ENCODE measurements around the gene SALL1. TPM values are rescaled to one million over a fixed set of nuclear protein-coding genes. Genes with fewer than 3 reads are reported as not detected.

The SALL1 gene
- total and polyA plus RNA-seq, 2 of the 4 experiments (the other 2 are of a cell fraction) = 0.90 to 5.2 TPM

DNA sequence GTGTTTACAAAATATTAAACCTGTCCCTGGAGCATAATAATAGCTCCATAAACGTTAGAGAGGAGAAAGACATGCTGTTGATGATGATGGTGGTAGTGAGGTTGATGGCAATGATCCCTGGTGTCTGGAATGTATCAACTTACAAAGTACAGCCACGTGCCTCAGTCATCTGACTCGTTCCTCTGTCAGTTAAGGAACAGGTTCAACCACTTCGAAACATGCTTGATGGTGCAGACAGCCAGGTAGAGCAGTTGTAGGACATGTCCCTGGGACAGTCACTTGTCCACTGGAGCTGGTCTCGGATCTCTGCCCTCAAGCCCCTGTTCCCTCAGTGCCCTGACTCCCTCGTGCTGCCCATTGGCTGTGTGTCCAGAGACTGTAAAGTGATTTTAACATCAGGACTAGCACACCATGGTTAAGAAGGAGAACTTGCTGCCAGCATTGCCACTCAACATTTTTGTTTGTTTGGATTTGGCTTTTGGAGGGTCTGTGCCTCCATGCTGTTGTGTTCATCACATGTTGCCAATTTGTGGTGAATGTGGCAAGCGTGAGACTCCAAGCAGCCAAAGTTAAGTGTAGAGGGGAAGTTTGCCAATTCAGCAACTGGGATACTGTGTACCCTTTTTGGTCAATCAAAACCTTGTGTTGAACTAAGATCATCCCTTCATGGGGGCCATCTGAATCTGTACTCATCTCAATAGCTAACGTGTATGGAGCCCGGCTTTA lies 16.3 kb upstream of the SALL1 start:
- 42% methylated on average over 3 of the region's 9 CpGs; no CpG with 5 or more reads in 1 of the 2 experiments for WGBS, 2 experiments (ENCODE audit: extremely low coverage in 2 of 2, insufficient read length in 1 of 2)
- Histone ChIP-seq H2BK15ac (ENCODE audit: low read depth, low read length) (no peak overlapping the region), H3K27ac (ENCODE audit: insufficient read depth, low read length) (no peak overlapping the region), H3K4me2 (ENCODE audit: low read depth, low read length) (no peak overlapping the region), H3K18ac (ENCODE audit: low read depth, low read length) (no peak overlapping the region), H3K79me1 (ENCODE audit: low read depth in 1 of 2, low read length in 2 of 2) (peaks cover 6 to 30% of the 10 kb centered on the region in 2 experiments; a peak in 3 of 4 replicates), H2AK5ac (ENCODE audit: low read depth, low read length) (peak overlapping the region; percentile 51; the same call in 1 of the 2 replicates), H3K9me3 (ENCODE audit: control insufficient read depth, insufficient read depth, low read length) (no peaks in the 10 kb centered on the region), H3K27me3 (ENCODE audit: control insufficient read depth, insufficient read depth, low read length) (no peaks in the 10 kb centered on the region), H3K4ac (ENCODE audit: low read depth, low read length) (no peak overlapping the region), H4K20me1 (ENCODE audit: insufficient read depth, low read length) (no peaks in the 10 kb centered on the region), H3K36me3 (ENCODE audit: control insufficient read depth, insufficient read depth, low read length) (no peaks in the 10 kb centered on the region), H3K56ac (ENCODE audit: extremely low read depth, insufficient read depth, low read length) (no peak overlapping the region), H3K14ac (replicated peaks; ENCODE audit: low read depth, low read length) (no peak overlapping the region), H3K23ac (ENCODE audit: low read depth, low read length) (no peak overlapping the region), H2AK9ac (replicated peaks; ENCODE audit: low read depth, low read length, poor library complexity) (no peak overlapping the region), H4K8ac (ENCODE audit: low read depth in 2 of 2, low read length in 2 of 2) (no peak overlapping the region), H2BK20ac (ENCODE audit: low read depth, low read length) (no peak overlapping the region), H2BK120ac (ENCODE audit: low read depth, low read length) (no peak overlapping the region), H3K9me1 (ENCODE audit: insufficient read depth, low read length) (peaks cover 19% of the 10 kb centered on the region; the same call in 1 of the 2 replicates), H3K9ac (ENCODE audit: low read depth, low read length) (no peak overlapping the region), H4K91ac (ENCODE audit: insufficient read depth, low read depth, low read length) (no peak overlapping the region), H3K4me1 (ENCODE audit: control insufficient read depth, insufficient read depth, low read length) (peaks cover 6% of the 10 kb centered on the region), H2BK5ac (ENCODE audit: low read depth, low read length, poor library complexity, severe bottlenecking) (no peak overlapping the region), H2AFZ (replicated peaks; ENCODE audit: low read length, poor library complexity) (peak overlapping the region; percentile 21), H4K5ac (ENCODE audit: low read depth, low read length) (no peak overlapping the region), H3K4me3 (ENCODE audit: insufficient read depth, low read depth, low read length) (no peak overlapping the region)
- CTCF ChIA-PET = no interaction called here
- BruUV-seq (replicated peaks) = no TSS peak
- ATAC-seq (ENCODE audit: low read depth) = no peak
- intact Hi-C loops (cut with micrococcal nuclease) = no loop called here
- in situ Hi-C loops (cut with MboI; ENCODE audit: low sequenced_read_pairs) = no loop called here
- no peak for DNase-seq
- dilution Hi-C loops (cut with HindIII; ENCODE audit: low sequenced_read_pairs, unreplicated experiment) = no loop called here
- POLR2A ChIA-PET (ENCODE audit: unreplicated experiment) = no interaction called here
- TF ChIP-seq CEBPB (IDR thresholded peaks at IDR 0.05; ENCODE audit: low read depth, low read length) = no peak
- no peak for TF ChIP-seq FOS (IDR thresholded peaks at IDR 0.05; ENCODE audit: low read depth, low read length)
- TF ChIP-seq BHLHE40 (IDR thresholded peaks at IDR 0.05; ENCODE audit: low read depth, low read length) = no peak
- TF ChIP-seq POLR2A (IDR thresholded peaks at IDR 0.05; ENCODE audit: low read depth, low read length) = no peak
- no peak for TF ChIP-seq MAZ (IDR thresholded peaks at IDR 0.05; ENCODE audit: borderline replicate concordance, low read depth, low read length)
- TF ChIP-seq NFE2L2 (IDR thresholded peaks at IDR 0.05; ENCODE audit: low read depth, low read length) = no peak
- TF ChIP-seq SMC3 (IDR thresholded peaks at IDR 0.05; ENCODE audit: low read depth, low read length) = no peak
- TF ChIP-seq CHD1 (IDR thresholded peaks at IDR 0.05; ENCODE audit: low read depth, low read length) = no peak
- TF ChIP-seq, protein P1, sequence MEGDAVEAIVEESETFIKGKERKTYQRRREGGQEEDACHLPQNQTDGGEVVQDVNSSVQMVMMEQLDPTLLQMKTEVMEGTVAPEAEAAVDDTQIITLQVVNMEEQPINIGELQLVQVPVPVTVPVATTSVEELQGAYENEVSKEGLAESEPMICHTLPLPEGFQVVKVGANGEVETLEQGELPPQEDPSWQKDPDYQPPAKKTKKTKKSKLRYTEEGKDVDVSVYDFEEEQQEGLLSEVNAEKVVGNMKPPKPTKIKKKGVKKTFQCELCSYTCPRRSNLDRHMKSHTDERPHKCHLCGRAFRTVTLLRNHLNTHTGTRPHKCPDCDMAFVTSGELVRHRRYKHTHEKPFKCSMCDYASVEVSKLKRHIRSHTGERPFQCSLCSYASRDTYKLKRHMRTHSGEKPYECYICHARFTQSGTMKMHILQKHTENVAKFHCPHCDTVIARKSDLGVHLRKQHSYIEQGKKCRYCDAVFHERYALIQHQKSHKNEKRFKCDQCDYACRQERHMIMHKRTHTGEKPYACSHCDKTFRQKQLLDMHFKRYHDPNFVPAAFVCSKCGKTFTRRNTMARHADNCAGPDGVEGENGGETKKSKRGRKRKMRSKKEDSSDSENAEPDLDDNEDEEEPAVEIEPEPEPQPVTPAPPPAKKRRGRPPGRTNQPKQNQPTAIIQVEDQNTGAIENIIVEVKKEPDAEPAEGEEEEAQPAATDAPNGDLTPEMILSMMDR (conservative IDR thresholded peaks at IDR 0.05; ENCODE audit: low read depth, low read length) = no peak
- TF ChIP-seq RFX5 (IDR thresholded peaks at IDR 0.05; ENCODE audit: low read depth, low read length) = no peak
- TF ChIP-seq MXI1 (IDR thresholded peaks at IDR 0.05; ENCODE audit: borderline replicate concordance, low read depth, low read length) = no peak
- TF ChIP-seq RCOR1 (IDR thresholded peaks at IDR 0.05; ENCODE audit: insufficient replicate concordance, low read length) = no peak
- no peak for TF ChIP-seq RAD21 (IDR thresholded peaks at IDR 0.05; ENCODE audit: low read length)
- TF ChIP-seq, protein P2, sequence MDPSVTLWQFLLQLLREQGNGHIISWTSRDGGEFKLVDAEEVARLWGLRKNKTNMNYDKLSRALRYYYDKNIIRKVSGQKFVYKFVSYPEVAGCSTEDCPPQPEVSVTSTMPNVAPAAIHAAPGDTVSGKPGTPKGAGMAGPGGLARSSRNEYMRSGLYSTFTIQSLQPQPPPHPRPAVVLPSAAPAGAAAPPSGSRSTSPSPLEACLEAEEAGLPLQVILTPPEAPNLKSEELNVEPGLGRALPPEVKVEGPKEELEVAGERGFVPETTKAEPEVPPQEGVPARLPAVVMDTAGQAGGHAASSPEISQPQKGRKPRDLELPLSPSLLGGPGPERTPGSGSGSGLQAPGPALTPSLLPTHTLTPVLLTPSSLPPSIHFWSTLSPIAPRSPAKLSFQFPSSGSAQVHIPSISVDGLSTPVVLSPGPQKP (IDR thresholded peaks at IDR 0.05; ENCODE audit: borderline replicate concordance, low read depth, low read length) = no peak
- TF ChIP-seq USF2 (IDR thresholded peaks at IDR 0.05; ENCODE audit: low read depth, low read length) = no peak; the same call in 1 of the 2 replicates
- TF ChIP-seq MAFK (IDR thresholded peaks at IDR 0.05; ENCODE audit: low read depth, low read length) = no peak
